Measurements from ENCODE around the gene ANKRD39.
A peak's percentile ranks its signal among the peaks of the same experiment; 100 is the strongest.

The ANKRD39 gene

GRCh38 chr2:96800061-96801004 lies 57.5 kb downstream of the ANKRD39 start:
- peak in 2 of 10 donors; percentile 69 to 80 for DNase-seq
- intact Hi-C loops (cut with DNase I), result loop anchor here (5.0 kb wide), 2 partner anchors 33 to 63 kb away; no protein-coding TSS in a partner anchor

- intact Hi-C loops (cut with DNase I), result no loop called here
Measured at GRCh38 chr2:96799623-96799935, 58.2 kb downstream of the ANKRD39 start.

GRCh38 chr2:96798733-96799622 lies 58.8 kb downstream of the ANKRD39 start:
- intact Hi-C loops (cut with DNase I), result no loop called here
- DNase-seq, result peak in 2 of 10 donors; percentile 50 to 75

More at GRCh38 chr2:96799623-96799935, 58.2 kb downstream of the ANKRD39 start:
- peak in 2 of 10 donors; percentile 71 to 78 for DNase-seq
